Stimulated activated CD4-positive, alpha-beta T cell treated with anti-CD3 and anti-CD28 coated beads, Interleukin-2, amount 100 ng/mL, for 48 hours (primary cell): ENCODE measurements around the gene LRRN2.
"Not testable (repeated sequence)": the region's sequence is repeated elsewhere in the genome, so short reads cannot be mapped to it uniquely, and the experiment has no call there.

Experiments
- DNase-seq, 2 donors: peaks; one replicate each; pipeline ENCODE4 v3.0.0-alpha.2; 2020

Gene LRRN2

GRCh38 chr1:204571128-204571527 is 114.4 kb downstream of the LRRN2 start:
- DNase-seq, result no peak

GRCh38 chr1:204570021-204570420 is 115.5 kb downstream of the LRRN2 start:
- DNase-seq, result not testable (repeated sequence)

- no peak for DNase-seq
Observed at GRCh38 chr1:204569478-204569877, 116.1 kb downstream of the LRRN2 start.

- no peak for DNase-seq
Observed at GRCh38 chr1:204568576-204569315, 116.8 kb downstream of the LRRN2 start.
